GM12878 (cell line): ENCODE data around the gene RBSN. TPM values are rescaled to one million over a fixed set of nuclear protein-coding genes. Genes with fewer than 3 reads are reported as not detected.

Experiments used
- ATAC-seq: fragments of 200-7000 bp; cut with Tn5 transposase; 3 replicates; pipeline ENCODE4 v1.9.1; 2020; ENCODE audit warnings: mild to moderate bottlenecking, moderate library complexity
- BruUV-seq: library from RNA; stranded (reverse); fragments of 400-500 nt; replicated peaks from 2 replicates; lab custom pipeline; 2021; lab: Mats Ljungman, UMichigan
- CTCF ChIA-PET: fragments of 300-600 bp; sonication (Branson Sonifier 250); formaldehyde crosslinking; extraction: SDS; loops from one replicate; lab custom pipeline; 2021; ENCODE audit warnings: inconsistent platforms; lab: Yijun Ruan, JAX
- POLR2A ChIA-PET: fragments of 350-600 bp; formaldehyde crosslinking; extraction: SDS; loops from one replicate; lab custom pipeline; 2021; ENCODE audit warnings: inconsistent platforms; lab: Charles Lee
- RAD21 ChIA-PET: fragments of 300-600 bp; sonication (Branson Sonifier 250); formaldehyde crosslinking; loops from one replicate; lab custom pipeline; 2023; ENCODE audit warnings: antibody characterized with exemption; ENCODE audit not compliant: unreplicated experiment; lab: Charles Lee
- SMC1A ChIA-PET: fragments of 300-600 bp; sonication (Branson Sonifier 250); formaldehyde crosslinking; loops from one replicate; lab custom pipeline; 2023; ENCODE audit not compliant: unreplicated experiment, uncharacterized antibody; lab: Charles Lee
- DNase-seq: peaks from one replicate; pipeline ENCODE4 v3.0.0-alpha.2; 2011; ENCODE audit warnings: low read depth, low spot score
- FAIRE-seq: peaks from 3 replicates; lab custom pipeline; 2011; peaks lifted over from hg19 to GRCh38; lab: Jason Lieb, UNC
- H2AFZ ChIP-seq: 2 replicates; pipeline ENCODE4 v1.6.0; 2011; ENCODE audit warnings: low read depth, low read length, control low read depth; ENCODE audit not compliant: control insufficient read depth
- H3K27ac ChIP-seq: 2 replicates; pipeline ENCODE4 v1.5.1; 2011; ENCODE audit warnings: control low read depth; ENCODE audit not compliant: control insufficient read depth, insufficient read depth
- H3K27me3 ChIP-seq, 2 experiments: replicated peaks in 1 of 2; 2 replicates each; pipeline versions ENCODE4 v1.6.0 to v1.6.1; 2011; ENCODE audit warnings: low read length in 1 of 2; ENCODE audit not compliant: control insufficient read depth in 2 of 2, insufficient read depth in 2 of 2
- H3K36me3 ChIP-seq, 2 experiments: 2 replicates each; pipeline ENCODE4 v1.5.1; 2011; ENCODE audit warnings: low read length in 1 of 2; ENCODE audit not compliant: control insufficient read depth in 2 of 2, insufficient read depth in 2 of 2
- H3K4me1 ChIP-seq: 2 replicates; pipeline ENCODE4 v1.6.1; 2011; ENCODE audit warnings: mild to moderate bottlenecking, low read length, moderate library complexity, mixed read lengths; ENCODE audit not compliant: control insufficient read depth, insufficient read depth
- H3K4me2 ChIP-seq: 2 replicates; pipeline ENCODE4 v1.6.0; 2011; ENCODE audit warnings: control low read depth; ENCODE audit not compliant: control insufficient read depth, insufficient read depth
- H3K4me3 ChIP-seq: fragments of 200-600 bp; sonication (generic); 2 replicates; pipeline ENCODE4 v1.5.1; 2016
- H3K79me2 ChIP-seq: 2 replicates; pipeline ENCODE4 v1.6.0; 2011; ENCODE audit warnings: low read length; ENCODE audit not compliant: control insufficient read depth, insufficient read depth
- H3K9ac ChIP-seq: 2 replicates; pipeline ENCODE4 v1.8.0; 2011; ENCODE audit warnings: low read length, control low read depth, mixed read lengths; ENCODE audit not compliant: control insufficient read depth, insufficient read depth
- H3K9me3 ChIP-seq: replicated peaks from 3 replicates; pipeline ENCODE4 v1.5.1; 2011; ENCODE audit warnings: mild to moderate bottlenecking, low read length; ENCODE audit not compliant: control insufficient read depth, insufficient read depth
- H4K20me1 ChIP-seq: 2 replicates; pipeline ENCODE4 v1.6.0; 2011; ENCODE audit not compliant: control insufficient read depth, insufficient read depth
- BCL11A ChIP-seq: IDR thresholded peaks from 2 replicates; pipeline ENCODE4 v1.6.1; 2011; ENCODE audit warnings: low read depth, low read length
- CBX5 ChIP-seq: sonication (generic); IDR thresholded peaks from 2 replicates; pipeline ENCODE4 v1.6.1; 2016; ENCODE audit warnings: low read depth, moderate library complexity, mild to moderate bottlenecking, inconsistent platforms
- GABPA ChIP-seq: IDR thresholded peaks from 2 replicates; pipeline ENCODE4 v1.6.1; 2014; ENCODE audit warnings: antibody characterized with exemption, low read depth, mild to moderate bottlenecking, inconsistent platforms
- HDAC6 ChIP-seq: fragments of 200-600 bp; sonication (generic); IDR thresholded peaks from one replicate; pipeline ENCODE4 v1.8.0; 2017; ENCODE audit warnings: antibody characterized with exemption; ENCODE audit not compliant: unreplicated experiment
- JUNB ChIP-seq: IDR thresholded peaks from 2 replicates; pipeline ENCODE4 v1.6.1; 2016; ENCODE audit warnings: antibody characterized with exemption, mild to moderate bottlenecking
- KDM1A ChIP-seq: fragments of 200-600 bp; sonication (generic); IDR thresholded peaks from 2 replicates; pipeline ENCODE4 v1.6.1; 2016; ENCODE audit warnings: borderline replicate concordance
- MXI1 ChIP-seq: fragments of 150-350 bp; IDR thresholded peaks from 2 replicates; pipeline ENCODE4 v1.6.1; 2011; ENCODE audit warnings: low read depth, mild to moderate bottlenecking, inconsistent platforms, low read length, improper control_type of control experiment
- NFIC ChIP-seq: IDR thresholded peaks from 2 replicates; pipeline ENCODE4 v1.6.1; 2012; ENCODE audit warnings: low read depth, mild to moderate bottlenecking, inconsistent platforms, low read length, moderate library complexity
- NR2C1 ChIP-seq: fragments of 450-650 bp; IDR thresholded peaks from 2 replicates; pipeline ENCODE4 v1.6.1; 2017; ENCODE audit warnings: antibody characterized with exemption, mild to moderate bottlenecking, moderate library complexity
- NRF1 ChIP-seq: conservative IDR thresholded peaks from 2 replicates; pipeline ENCODE4 v1.6.1; 2011; ENCODE audit warnings: mild to moderate bottlenecking, low read depth, low read length, improper control_type of control experiment
- PAX5 ChIP-seq: IDR thresholded peaks from 2 replicates; pipeline ENCODE4 v1.6.1; 2011; ENCODE audit warnings: low read depth, low read length, borderline replicate concordance
- SRF ChIP-seq, 2 experiments: IDR thresholded peaks; 2 replicates each; pipeline ENCODE4 v1.6.1; 2011; ENCODE audit warnings: low read depth in 2 of 2, low read length in 2 of 2, mild to moderate bottlenecking in 1 of 2, moderate library complexity in 1 of 2
- STAT1 ChIP-seq: fragments of 450-650 bp; conservative IDR thresholded peaks from 2 replicates; pipeline ENCODE4 v1.6.1; 2014; ENCODE audit warnings: antibody characterized with exemption, mild to moderate bottlenecking
- ZBTB4 ChIP-seq: fragments of 450-650 bp; formaldehyde crosslinking; IDR thresholded peaks from 2 replicates; pipeline ENCODE4 v1.4.0; 2022; ENCODE audit warnings: mild to moderate bottlenecking, moderate library complexity
- WGBS: methylation state at CpG from one replicate; pipeline ENCODE4 v1.1.6; 2016; ENCODE audit warnings: low lambda C conversion rate; ENCODE audit not compliant: insufficient replicate concordance, insufficient coverage; ENCODE audit errors: missing lambda C conversion rate; 5-methylcytosine and 5-hydroxymethylcytosine counted together
- in situ Hi-C: fragments of 300-500 bp; cut with MboI; formaldehyde crosslinking; loops from 9 replicates; pipeline ENCODE4 v1.14.3; 2018; ENCODE audit warnings: mixed read lengths
- intact Hi-C: fragments of 100-400 bp; cut with micrococcal nuclease; formaldehyde crosslinking; loops from one replicate; pipeline ENCODE4 v1.14.2; 2022; ENCODE audit not compliant: unreplicated experiment
- polyA plus RNA-seq, 11 experiments: library from polyadenylated mRNA; depleted of rRNA in 4 of 11; unstranded in 6 of 11; stranded (reverse) in 5 of 11; fragments of >200 nt; fragmentation: Nextera tagmentation in 4 of 11; fragmentation: Illumina TruSeq in 1 of 11; extraction: Ambion mirVana in 4 of 11; extraction: Trizol in 1 of 11; gene quantifications; 1 replicate in 1 of 11; 2 replicates in 10 of 11; pipeline versions ENCODE4 v1.2.1 to v1.2.3, GENCODE V29; 2011 to 2016; ENCODE audit warnings: inconsistent platforms in 2 of 11, missing spikeins in 2 of 11, low read depth in 1 of 11
- total RNA-seq, 4 experiments: library from RNA; depleted of rRNA in 3 of 4; stranded (reverse); fragments of >200 nt in 3 of 4; fragmentation: Illumina TruSeq in 1 of 4; extraction: Trizol in 1 of 4; gene quantifications; 2 replicates each; pipeline versions ENCODE4 v1.2.1 to v1.2.3, GENCODE V29; 2013 to 2021

RBSN gene
- total and polyA plus RNA-seq, 10 of the 15 experiments (the other 5 are each of a cell fraction or from before 2014, with no cell fraction given) = 2.0 to 17.5 (median 10.5) TPM

- CTCF ChIA-PET = interaction anchor here (1.0 kb wide), 1 partner anchor 8 kb away, joined by 3 read pairs; no protein-coding TSS in a partner anchor
- SMC1A ChIA-PET = no interaction called here
- Histone ChIP-seq H2AFZ (no peak overlapping the region), H3K27ac (peak overlapping the region; percentile 34; the same call in 1 of the 2 replicates), H3K4me2 (no peak overlapping the region), H3K36me3 (peaks cover 31 to 78% of the 10 kb centered on the region in 2 experiments), H3K4me1 (peaks cover 9% of the 10 kb centered on the region), H3K27me3 (no peaks in the 10 kb centered on the region), H3K79me2 (no peaks in the 10 kb centered on the region; the same call in none of the 2 replicates), H3K4me3 (no peak overlapping the region), H4K20me1 (no peaks in the 10 kb centered on the region), H3K9ac (no peak overlapping the region), H3K9me3 (no peaks in the 10 kb centered on the region)
- intact Hi-C loops (no loop called here), in situ Hi-C loops (no loop called here)
- no peak for TF ChIP-seq ZBTB4 (CRISPR knock-in tag)
- no peak for TF ChIP-seq NFIC
- TF ChIP-seq CBX5 = no peak
- no peak for TF ChIP-seq HDAC6
- no peak for TF ChIP-seq MXI1
- no peak for TF ChIP-seq NR2C1
- no peak for TF ChIP-seq SRF (IDR thresholded peaks at IDR 0.05; ENCODE audit: low read depth in 2 of 2, low read length in 2 of 2)
- no peak for TF ChIP-seq PAX5
- no peak for TF ChIP-seq STAT1
- no peak for TF ChIP-seq GABPA
- no peak for TF ChIP-seq JUNB
- TF ChIP-seq BCL11A = no peak
- TF ChIP-seq NRF1 = no peak
- no peak for TF ChIP-seq KDM1A
- DNase-seq (no peak), FAIRE-seq (no peak), ATAC-seq (no peak)
- WGBS = 94% methylated on average over 7 of the region's 7 CpGs
- RAD21 ChIA-PET = no interaction called here
- POLR2A ChIA-PET = no interaction called here
- no TSS peak for BruUV-seq
Observed at GRCh38 chr3:15044326-15044725, 54.6 kb downstream of the RBSN start.
